Measurements from ENCODE around the gene CATSPERD.

CATSPERD gene

GRCh38 chr19:5719961-5720790 is at the start of gene CATSPERD, which contains the start of gene LONP1:
Gene CATSPERD (plus strand): TSS chr19:5720637. CDS start chr19:5720738, 101 bp downstream.
Gene LONP1 (minus strand): TSS chr19:5720146. CDS start chr19:5720132, 14 bp downstream.
- peak; percentile 98 for DNase-seq

GRCh38 chr19:5671600-5671999 is 48.8 kb upstream of the CATSPERD start:
- no peak for DNase-seq

- no peak for DNase-seq
These were observed 47.6 kb upstream of the CATSPERD start for GRCh38 chr19:5672708-5673459.

- DNase-seq = no peak
These were observed 46.7 kb upstream of the CATSPERD start for GRCh38 chr19:5673752-5674151.

- DNase-seq = no peak
These were observed 45.7 kb upstream of the CATSPERD start for GRCh38 chr19:5674714-5675113.

GRCh38 chr19:5676105-5676771 is 44.2 kb upstream of the CATSPERD start:
- no peak for DNase-seq

GRCh38 chr19:5676772-5677105 is 43.7 kb upstream of the CATSPERD start:
- no peak for DNase-seq

GRCh38 chr19:5677136-5677535 is 43.3 kb upstream of the CATSPERD start:
- no peak for DNase-seq

GRCh38 chr19:5677580-5677979 is 42.9 kb upstream of the CATSPERD start:
- DNase-seq = no peak

GRCh38 chr19:5678071-5678718 is 42.2 kb upstream of the CATSPERD start:
- no peak for DNase-seq

GRCh38 chr19:5679289-5680083 is 41.0 kb upstream of the CATSPERD start:
- DNase-seq = no peak

- DNase-seq = no peak
These were observed 40.4 kb upstream of the CATSPERD start for GRCh38 chr19:5680084-5680436.

GRCh38 chr19:5680437-5681368 is 39.7 kb upstream of the CATSPERD start, which contains the start of the genes HSD11B1L and MICOS13:
Gene HSD11B1L (plus strand): TSS chr19:5681027. CDS start chr19:5684833, 3,806 bp downstream.
Gene MICOS13 (minus strand): TSS chr19:5680516. CDS start chr19:5680486, 30 bp downstream.
- DNase-seq = peak; percentile 97

- DNase-seq = no peak
These were observed 38.9 kb upstream of the CATSPERD start for GRCh38 chr19:5681391-5682106.

GRCh38 chr19:5682107-5682482 is 38.3 kb upstream of the CATSPERD start:
- DNase-seq = no peak

- DNase-seq = no peak
These were observed 37.1 kb upstream of the CATSPERD start for GRCh38 chr19:5683177-5683886.

GRCh38 chr19:5684694-5685430 is 35.6 kb upstream of the CATSPERD start:
- DNase-seq = no peak

- no peak for DNase-seq
These were observed 34.2 kb upstream of the CATSPERD start for GRCh38 chr19:5686326-5686646.
